ENCODE measurements around the gene C11orf52.
"Not testable (repeated sequence)": the region's sequence is repeated elsewhere in the genome, so short reads cannot be mapped to it uniquely, and the experiment has no call there.

Gene C11orf52, protein sequence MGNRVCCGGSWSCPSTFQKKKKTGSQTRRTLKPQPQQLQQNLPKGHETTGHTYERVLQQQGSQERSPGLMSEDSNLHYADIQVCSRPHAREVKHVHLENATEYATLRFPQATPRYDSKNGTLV

GRCh38 chr11:111918390-111919256 lies at the start of gene C11orf52:
Gene C11orf52, plus strand, starts transcription at chr11:111918913. Its CDS starts 60 bp downstream, at chr11:111918973.
- peak; percentile 91 for DNase-seq

- no peak for DNase-seq
Measured at GRCh38 chr11:111870113-111870512, 48.6 kb upstream of the C11orf52 start.

DNA sequence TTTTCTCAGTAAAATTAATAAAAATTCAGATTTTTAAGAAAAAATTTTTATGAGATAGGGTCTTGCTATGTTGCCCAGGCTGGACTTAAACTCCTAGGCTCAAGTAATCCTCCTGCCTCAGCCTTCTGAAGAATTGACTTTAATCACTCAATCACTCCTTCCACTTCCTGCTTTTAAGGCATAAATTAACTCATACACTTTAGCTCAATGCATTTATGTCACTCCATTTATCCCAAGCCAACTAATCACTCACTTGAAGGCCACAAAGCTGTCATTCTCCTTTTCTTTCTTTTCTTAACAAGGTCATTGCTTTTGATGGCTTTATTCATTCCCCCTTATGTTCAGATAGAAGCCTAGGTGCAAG lies 48.2 kb upstream of the C11orf52 start:
- DNase-seq, result no peak

DNA sequence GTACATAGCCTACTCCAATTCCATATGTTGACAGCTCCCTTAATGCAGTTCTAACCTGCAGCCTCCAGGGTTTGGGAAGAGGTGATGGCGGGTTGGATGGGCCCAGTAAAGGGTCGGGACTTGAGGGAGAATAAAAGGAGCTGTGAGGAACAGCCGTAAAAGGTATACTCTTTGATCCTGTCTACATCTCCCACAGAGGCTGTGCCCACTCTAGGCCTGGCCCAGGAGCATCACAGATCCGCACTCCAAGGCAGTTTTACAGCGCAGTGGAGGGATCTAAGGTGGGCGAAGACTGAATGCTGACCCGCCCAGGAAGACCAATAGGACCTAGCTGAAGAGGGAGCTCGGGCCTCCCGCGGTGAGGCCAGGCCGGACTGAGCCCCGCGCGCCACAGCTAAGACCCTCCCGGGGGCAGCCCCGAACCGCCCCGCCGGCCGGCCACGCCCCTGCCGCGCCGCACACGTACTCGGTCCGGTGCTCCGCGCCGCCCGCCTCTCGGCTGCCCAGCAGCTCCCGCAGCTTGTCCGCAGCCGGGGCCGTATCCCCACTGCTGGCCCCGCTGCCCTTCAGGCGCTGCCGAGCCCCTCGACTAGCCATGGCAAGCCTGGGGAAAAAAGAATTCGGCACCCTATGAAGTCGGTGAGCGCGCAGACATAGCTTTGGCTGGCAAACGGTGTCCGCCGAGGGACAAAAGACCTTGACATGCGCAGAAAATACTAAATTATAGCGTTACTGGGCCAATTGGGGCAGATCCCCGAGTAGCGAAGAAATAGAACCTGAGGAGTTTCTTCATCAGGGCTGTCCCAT lies 47.6 kb upstream of the C11orf52 start, which contains the start of gene ALG9:
TSS of gene ALG9 (minus strand) at position 696 of the 807 bp plus-strand sequence. CDS start at position 597, 99 bp downstream.
- DNase-seq, result no peak

DNA sequence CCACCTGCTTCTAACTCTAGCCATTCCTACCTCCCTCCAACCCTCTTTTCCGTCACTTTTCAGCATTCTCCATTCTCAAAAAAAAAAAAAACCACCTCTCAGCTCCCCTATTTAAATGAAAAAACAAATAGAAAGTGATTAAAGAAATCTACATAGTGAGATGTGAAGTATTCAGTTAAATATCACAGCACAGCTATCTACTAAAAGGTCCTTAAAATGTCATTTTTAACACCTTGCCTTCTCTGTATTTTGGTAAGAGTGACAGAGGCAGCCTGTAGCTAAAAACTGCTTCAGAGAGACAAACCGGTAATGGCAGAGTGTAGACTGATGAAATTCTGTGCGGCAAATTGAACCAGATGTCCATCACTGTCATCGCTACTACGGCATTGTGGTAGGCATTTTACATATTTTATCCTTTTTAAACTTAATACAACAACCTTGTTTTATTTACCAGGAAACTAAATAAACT lies 47.0 kb upstream of the C11orf52 start:
- DNase-seq, result no peak

GRCh38 chr11:111878385-111878848 lies 40.3 kb upstream of the C11orf52 start:
- no peak for DNase-seq

GRCh38 chr11:111878849-111879636 lies 39.7 kb upstream of the C11orf52 start, which contains the start of the genes CFAP68 and FDXACB1:
Gene CFAP68, plus strand, starts transcription at chr11:111879541. Its CDS starts 20 bp downstream, at chr11:111879561.
Gene FDXACB1, minus strand, starts transcription at chr11:111879165. Its CDS starts 33 bp downstream, at chr11:111879132.
- DNase-seq, result peak; percentile 90

- DNase-seq, result no peak
Measured at GRCh38 chr11:111879637-111879960, 39.1 kb upstream of the C11orf52 start.

- no peak for DNase-seq
Measured at GRCh38 chr11:111882202-111882601, 36.5 kb upstream of the C11orf52 start.

DNA sequence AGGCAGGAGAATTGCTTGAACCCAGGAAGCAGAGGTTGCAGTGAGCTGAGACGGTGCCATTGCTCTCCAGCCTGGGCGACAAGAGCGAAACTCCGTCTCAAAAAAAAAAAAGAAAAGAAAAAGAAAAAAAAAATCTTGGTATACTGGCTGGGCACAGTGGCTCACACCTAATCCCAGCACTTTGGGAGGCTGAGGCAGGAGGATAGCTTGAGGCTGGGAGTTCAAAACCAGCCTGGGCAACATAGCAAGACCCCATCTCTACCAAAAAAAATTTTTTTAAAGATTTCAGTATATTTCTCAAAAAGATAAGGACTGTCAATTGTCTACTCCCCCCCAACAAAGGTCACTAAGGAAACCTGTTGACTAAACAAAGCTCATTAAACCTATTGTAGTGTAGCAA lies 33.7 kb upstream of the C11orf52 start:
- not testable (repeated sequence) for DNase-seq

DNA sequence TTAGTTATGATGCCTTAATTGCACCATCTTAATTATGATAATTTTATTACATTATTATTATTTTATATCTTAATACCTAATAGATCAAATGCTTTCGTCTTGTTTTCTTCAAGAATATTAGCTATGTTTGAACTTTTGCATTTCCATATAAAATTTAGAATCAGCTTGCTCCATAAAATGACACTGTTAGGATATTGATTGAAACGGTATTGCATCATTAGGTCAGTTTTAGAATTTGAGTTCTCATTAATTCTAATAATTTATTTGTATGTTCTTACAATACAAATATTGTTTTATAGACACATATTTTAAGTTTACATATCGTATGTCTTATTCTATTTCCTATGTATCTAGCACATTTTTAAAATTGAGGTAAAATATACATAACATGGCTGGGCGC lies 32.7 kb upstream of the C11orf52 start:
- no peak for DNase-seq

- no peak for DNase-seq
Measured at GRCh38 chr11:111886844-111887243, 31.9 kb upstream of the C11orf52 start.

GRCh38 chr11:111905411-111905810 lies 13.3 kb upstream of the C11orf52 start:
- no peak for DNase-seq

DNA sequence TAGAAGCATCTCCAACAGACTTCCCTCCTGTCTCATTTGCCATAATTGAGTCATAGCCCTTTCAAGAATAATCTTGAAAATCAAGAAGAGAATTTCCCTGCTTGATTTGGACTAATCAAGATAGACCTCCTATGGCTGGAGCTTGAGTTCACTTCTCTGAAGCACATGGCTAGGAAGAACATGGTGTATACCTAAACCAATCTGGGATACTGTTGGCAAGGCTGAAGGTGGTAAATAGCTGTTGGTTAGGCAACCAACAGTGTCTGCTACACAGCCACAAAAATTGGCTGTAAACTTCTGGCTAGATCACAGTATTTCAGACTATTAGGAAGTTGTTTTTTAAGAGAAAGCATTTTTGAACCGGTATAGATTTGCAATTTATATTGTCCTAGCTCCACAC lies 12.0 kb upstream of the C11orf52 start:
- DNase-seq, result no peak

- no peak for DNase-seq
Measured at GRCh38 chr11:111908639-111909305, 9.9 kb upstream of the C11orf52 start.

DNA sequence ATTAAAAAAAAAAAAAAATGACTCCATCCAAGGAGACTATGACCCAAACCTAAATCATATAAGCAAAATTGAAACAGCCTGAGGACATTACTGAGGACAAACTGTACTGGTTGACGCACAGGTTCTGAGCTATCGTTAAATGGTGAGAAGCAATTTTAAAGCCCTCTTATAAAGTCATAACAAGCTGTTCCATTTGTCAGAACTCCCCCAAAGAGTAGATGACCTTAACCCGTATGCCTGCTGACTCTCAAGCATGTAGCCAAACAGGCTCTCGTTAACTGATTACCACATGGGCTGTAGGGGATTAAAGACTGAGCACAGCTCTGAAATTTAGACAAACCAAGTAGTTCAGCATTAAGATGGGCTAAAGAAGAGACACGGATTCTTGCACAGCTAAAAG lies 9.3 kb upstream of the C11orf52 start:
- DNase-seq, result no peak

GRCh38 chr11:111910676-111911562 lies 7.8 kb upstream of the C11orf52 start:
- no peak for DNase-seq

- DNase-seq, result no peak
Measured at GRCh38 chr11:111911563-111912401, 6.9 kb upstream of the C11orf52 start, which contains the start of gene CRYAB. Gene CRYAB, minus strand, starts transcription at chr11:111911770. Its CDS starts 46 bp downstream, at chr11:111911724.

- no peak for DNase-seq
Measured at GRCh38 chr11:111912535-111912934, 6.2 kb upstream of the C11orf52 start, which contains the start of gene HSPB2. Gene HSPB2, plus strand, starts transcription at chr11:111912734. Its CDS starts 96 bp downstream, at chr11:111912830.
